ENCODE results near the gene NKTR.
A peak's percentile ranks its signal among the peaks of the same experiment; 100 is the strongest.

Gene NKTR

GRCh38 chr3:42683875-42684598 is 83.6 kb downstream of the NKTR start:
- peak; percentile 45 for DNase-seq

DNA sequence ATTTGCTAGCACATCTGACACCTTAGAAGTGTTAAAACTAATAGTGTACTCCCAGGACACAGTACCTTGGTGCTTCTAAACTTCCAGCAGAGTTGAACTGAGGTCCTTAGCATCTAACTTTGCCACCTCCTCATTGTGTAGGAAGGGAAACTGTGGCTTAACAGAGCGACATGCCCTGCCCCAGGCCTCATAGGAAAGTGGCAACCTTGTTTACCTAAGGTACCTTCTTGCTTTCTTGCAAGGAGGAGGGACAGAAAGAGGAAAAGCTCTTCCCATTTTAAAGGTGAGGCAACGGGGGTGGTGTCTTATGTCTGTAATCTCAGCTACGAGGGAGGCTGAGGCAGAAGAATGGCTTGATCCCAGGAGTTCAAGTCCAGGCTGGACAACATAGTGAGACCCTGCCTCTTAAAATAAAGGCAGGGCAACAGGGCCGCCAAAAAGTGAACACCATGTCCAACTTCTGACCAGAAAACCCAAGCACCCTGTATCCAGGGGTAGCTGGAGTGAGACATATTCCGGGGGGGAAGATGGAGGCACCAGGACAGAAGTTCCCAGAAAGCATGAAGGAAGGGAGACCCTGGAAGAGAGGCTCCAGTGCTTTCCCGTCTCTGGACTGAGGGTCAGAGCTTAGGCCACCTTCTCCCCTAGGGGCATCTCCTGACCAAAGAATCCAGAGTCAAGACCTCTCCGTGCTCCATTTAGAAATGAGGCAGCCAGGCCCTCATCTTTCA is 84.3 kb downstream of the NKTR start:
- DNase-seq = no peak

GRCh38 chr3:42685363-42685881 is 84.9 kb downstream of the NKTR start, which contains the start of gene KLHL40:
Gene KLHL40, plus strand, starts transcription at chr3:42685537. Its CDS starts 82 bp downstream, at chr3:42685619.
- DNase-seq = no peak

- no peak for DNase-seq
These were observed 85.7 kb downstream of the NKTR start for GRCh38 chr3:42685891-42686820.

DNA sequence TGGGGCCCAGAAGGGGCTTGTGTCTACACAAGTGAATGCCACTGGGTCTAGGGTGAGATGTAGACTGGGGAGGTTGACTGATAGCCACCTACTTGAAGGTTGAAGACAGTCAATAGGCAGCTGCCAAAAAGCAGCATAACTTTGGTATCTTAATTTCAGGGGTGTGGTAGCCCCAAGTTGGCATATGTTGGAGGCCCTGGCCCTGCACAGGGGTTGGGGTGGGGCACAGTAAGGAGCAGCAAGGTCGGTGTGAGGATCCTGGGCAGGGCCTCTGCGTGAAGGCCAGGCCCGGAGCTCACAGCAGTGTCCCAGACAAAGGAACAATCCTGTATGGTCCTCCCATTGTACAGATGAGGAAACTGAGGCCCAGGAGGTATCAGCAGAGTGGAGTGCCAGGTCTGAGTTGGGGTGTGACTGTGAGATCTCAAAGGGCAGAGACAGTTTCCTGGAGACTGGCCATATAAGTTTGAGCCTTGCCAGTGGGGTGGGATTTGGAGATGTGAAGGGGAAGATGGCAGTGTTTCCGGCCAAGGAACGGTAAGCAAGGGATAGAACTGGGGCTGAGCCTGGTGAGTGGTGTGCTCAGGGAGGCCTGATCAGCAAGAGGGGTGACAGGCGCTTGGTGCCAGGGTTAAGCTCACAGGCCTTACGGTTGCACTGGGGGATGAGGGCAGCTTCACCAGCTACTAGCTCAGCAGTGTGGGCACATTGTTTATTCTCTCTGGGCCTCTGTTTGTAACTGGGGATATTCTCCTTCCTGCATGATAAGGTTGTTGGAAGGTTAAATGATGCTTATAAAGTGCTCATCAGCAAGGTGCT is 86.6 kb downstream of the NKTR start:
- no peak for DNase-seq

DNA sequence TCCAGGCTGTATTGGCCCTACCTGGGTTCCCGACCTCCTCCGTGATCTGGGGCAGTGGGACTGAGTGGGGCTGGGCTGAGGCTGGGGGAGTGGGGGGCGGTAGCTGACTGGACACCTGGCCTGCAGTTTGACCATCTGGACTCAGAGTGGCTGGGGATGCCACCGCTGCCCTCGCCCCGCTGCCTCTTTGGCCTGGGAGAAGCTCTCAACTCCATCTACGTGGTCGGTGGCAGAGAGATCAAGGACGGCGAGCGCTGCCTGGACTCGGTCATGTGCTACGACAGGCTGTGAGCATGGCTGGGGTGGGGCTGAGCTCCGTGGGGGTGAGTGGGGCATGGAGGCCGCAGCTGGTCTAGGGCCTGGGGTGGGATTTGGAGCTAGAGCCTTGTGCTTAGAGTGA is 87.5 kb downstream of the NKTR start:
- no peak for DNase-seq

DNA sequence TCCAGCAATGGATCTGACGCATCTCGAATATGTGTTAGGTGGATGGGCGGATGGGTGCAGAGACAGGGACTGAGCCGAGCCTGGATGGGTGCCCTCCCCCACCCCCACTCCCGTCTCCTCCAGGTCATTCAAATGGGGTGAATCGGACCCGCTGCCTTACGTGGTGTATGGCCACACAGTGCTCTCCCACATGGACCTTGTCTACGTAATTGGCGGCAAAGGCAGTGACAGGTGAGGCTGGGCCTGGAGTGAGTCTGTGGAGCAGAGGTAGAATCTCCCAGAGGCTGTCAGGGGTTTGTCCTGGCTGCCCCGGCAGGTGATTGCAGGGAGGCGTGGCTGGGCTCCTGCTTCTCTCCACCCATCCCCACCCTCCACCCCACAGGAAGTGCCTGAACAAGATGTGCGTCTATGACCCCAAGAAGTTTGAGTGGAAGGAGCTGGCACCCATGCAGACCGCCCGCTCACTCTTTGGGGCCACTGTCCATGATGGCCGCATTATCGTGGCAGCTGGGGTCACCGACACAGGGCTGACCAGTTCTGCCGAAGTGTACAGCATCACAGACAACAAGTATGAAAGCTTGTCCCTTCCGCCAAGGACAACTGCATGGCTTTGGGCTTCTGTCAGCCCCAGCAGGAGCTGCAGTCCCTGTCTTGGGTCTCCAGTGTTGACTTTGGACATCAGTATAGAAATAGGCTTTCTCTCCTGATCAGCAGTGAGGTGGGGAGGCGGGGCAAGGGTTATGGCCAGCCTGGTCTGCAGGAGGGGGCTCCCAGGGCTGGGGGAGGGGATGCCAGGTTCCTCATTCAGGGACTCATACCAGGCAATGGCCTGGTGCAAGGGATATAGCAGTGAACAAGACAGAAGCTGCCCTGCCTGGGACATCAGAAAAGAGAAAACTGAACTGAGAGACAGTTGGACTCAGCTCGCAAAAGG is 88.3 kb downstream of the NKTR start:
- no peak for DNase-seq

GRCh38 chr3:42689421-42690014 is 89.0 kb downstream of the NKTR start:
- no peak for DNase-seq

DNA sequence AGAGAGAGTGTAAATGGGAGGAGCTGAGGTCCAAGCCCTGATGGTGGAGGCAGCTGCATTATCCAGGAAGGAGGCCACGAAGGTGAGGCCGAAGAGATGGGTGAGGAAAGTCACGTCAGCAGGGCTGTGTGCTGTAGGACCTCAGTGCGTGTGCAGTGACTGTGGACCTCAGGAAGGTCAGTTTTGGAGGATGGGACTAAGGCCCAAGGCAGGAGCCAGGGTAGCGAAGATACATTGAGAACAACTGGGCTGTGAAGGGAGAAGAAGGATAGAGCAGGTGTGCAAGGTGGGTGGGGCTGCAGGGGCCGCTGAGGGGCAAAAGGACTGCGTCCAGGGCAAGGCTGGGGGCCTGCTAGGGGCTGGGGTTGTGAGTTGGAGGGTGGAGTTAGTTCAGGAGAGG is 89.7 kb downstream of the NKTR start:
- no peak for DNase-seq

DNA sequence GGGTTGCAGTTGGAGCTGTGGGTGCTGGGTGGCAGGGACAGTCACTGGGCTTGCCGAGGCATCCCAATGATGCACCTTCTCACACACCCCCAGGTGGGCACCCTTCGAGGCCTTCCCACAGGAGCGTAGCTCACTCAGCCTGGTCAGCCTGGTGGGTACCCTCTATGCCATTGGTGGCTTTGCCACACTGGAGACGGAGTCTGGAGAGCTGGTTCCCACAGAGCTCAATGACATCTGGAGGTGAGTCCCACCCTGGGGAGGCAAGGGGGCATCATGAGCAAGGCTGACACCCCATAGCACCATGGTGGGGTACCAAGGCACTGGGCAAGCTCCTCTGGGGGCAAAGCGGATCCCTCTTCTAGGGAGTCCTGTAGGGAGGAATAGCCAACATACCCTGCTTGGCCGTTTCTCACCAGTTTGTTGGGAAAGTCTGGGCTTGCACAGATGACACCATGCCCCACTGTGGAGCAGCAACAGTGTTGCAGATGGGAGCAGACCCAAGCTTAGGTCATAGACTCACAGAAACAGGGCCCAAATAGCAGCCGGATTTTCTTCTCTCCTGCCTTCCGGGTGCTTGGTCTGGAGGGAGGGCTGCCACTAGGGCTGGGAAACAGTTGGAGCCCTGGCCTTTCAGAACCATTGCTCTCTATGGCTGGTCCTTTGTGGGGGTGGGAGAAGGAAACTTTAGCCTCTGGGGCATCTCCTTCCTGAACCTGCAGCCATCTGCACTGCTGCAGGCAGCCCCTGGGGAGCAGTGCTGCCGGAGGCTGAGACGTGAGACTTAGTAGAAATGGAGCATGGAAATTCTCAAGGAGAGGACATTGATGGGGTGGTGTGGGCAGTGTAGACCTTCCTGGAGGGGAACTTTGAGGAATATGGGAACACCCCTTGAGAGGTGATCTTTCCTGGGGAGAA is 90.5 kb downstream of the NKTR start:
- peak; percentile 16 for DNase-seq

DNA sequence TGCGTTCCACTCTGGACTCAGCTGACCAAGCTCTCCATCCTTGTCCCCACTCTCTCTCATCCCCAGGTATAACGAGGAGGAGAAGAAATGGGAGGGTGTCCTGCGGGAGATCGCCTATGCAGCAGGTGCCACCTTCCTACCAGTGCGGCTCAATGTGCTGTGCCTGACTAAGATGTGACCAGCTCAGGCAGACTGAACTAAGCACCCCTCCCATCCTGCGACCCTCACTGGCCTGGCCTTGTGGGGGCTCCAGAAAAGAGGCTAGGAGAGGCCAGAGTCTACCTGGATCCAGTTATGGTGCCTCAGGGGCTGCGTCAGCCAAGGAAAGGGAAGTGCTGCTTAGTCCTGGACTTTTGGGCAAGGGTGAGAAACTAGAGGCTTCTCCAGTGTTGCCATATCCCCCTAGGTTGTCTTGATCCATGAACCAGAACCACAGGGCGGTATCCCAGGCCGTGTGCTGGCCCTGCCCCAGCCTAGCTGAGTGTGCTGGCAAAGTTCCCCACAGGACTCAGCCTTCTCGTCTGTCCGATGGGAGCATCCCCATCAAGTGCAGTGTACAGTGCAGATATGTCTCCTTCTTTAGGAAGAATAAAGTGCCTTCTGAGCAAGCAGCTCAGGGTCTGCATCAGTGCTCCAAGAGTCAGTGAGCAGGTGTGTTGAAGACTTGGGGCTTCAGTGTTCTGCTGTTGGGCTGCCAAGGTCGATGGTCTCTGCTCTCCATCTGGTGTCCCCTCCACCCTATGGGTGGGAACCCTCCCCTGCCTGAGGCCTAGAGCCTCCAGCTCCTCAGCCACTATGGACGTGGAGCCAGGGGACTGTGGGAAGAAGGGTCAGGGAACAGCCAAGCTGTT is 91.6 kb downstream of the NKTR start:
- no peak for DNase-seq

- no peak for DNase-seq
These were observed 92.4 kb downstream of the NKTR start for GRCh38 chr3:42692667-42693529.

DNA sequence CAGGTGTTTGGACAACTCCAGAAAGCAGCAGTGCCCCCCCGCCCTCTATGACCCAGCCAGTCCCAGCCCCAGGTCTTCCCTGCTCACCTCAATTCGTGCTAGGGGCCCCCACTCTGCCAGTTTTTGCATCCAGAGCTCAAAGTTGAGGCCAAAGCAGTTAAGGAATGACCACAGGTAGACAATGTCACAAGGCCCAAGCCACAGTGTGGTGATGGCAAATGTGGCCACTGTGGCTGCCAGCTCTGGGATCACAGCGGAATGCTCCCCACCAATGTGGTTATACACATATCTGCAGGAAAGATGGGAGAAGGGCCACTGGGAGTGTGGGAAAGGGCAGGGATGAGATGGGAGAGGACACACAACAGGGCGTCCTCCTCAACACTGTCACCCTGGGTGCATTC is 93.0 kb downstream of the NKTR start:
- no peak for DNase-seq

DNA sequence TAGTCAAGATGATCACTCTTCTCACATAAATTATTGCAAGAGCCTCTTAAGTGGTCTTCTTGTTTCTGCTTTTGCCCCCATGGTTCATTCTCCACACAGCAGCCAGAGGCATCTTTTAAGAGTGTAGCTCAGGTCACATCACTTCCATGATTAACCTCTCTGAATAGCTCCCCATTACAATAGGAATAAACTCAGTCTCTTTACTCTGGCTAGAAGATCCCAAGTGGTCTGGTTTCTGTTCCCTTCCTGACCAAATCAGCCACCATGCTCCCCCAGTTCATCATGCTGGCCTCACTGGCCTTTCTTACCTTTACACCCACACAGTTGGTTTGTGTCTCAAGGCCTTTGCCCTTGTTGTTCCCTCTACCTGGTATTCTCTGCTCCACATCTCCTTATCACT is 93.9 kb downstream of the NKTR start:
- no peak for DNase-seq

DNA sequence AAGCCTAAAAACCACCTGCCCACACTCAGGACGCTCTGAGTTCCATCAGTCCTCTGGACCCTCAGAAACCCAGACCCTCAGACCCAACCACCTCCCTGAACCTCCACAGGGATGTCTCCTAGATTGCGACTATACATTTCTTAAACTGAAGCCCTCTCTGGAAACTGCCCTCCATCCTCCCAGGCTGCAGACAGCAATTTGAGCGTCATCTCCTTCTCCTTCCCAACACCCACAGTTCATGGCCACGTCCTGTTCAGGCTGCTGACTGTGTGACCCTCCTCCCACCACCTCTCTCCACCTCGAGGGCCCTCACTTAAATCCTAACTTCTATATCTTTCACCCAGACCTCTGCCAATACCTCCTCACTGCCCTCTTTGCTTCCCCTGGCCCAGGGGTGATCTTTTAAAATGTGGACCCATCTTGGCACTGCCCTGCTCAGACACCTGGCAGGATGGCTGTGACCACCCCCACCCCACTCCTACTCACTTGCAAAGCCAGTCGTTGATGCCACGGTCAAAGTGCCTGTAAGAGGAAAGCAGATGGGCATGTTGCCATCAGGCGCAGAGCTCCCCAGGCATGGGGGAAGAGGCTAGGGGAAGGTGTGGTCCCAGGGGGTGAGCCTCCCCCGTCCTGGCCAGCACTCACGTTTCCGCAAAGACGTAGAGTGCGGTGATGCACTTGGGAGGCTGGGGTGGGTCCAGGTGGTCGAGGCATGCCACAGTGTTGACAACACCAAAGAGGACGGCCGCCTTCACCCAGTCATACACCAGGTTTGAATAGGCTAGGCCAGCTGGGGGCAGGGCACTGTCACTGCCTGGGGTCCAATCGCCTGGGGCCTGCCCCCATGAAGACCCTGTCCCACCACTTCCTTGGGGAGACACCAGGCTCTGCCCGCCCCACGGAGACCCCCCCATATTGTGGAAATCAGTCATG is 96.1 kb downstream of the NKTR start:
- no peak for DNase-seq

Measured in midbrain (tissue), 1 donor.